Kidney (tissue), 14 donors: ENCODE data around the gene TANGO2. TPM values are rescaled to one million over a fixed set of nuclear protein-coding genes. Genes with fewer than 3 reads are reported as not detected.

Experiments used
- DNase-seq, 5 donors: peaks; one replicate each; pipeline ENCODE4 v3.0.0-alpha.2; 2013 to 2020
- FAIRE-seq: peaks from 2 replicates; lab custom pipeline; 2012; peaks lifted over from hg19 to GRCh38; lab: Jason Lieb, UNC
- H3K27ac ChIP-seq, 2 donors: one replicate each; pipeline ENCODE4 v1.7.0; 2013; ENCODE audit warnings: low read depth in 2 of 2, low read length in 2 of 2, inconsistent platforms in 1 of 2
- H3K27me3 ChIP-seq: one replicate; pipeline ENCODE4 v1.7.1; 2013; ENCODE audit warnings: low read length, inconsistent platforms; ENCODE audit not compliant: control insufficient read depth, insufficient read depth
- H3K36me3 ChIP-seq, 3 donors: one replicate each; pipeline versions ENCODE4 v1.7.0 to v1.7.1; 2013; ENCODE audit warnings: low read length in 3 of 3, control low read depth in 1 of 3, inconsistent platforms in 1 of 3; ENCODE audit not compliant: insufficient read depth in 3 of 3, control insufficient read depth in 2 of 3
- H3K4me1 ChIP-seq, 3 donors: one replicate each; pipeline versions ENCODE4 v1.7.0 to v1.7.1; 2013; ENCODE audit warnings: low read length in 3 of 3, inconsistent platforms in 1 of 3, low read depth in 1 of 3; ENCODE audit not compliant: control insufficient read depth in 2 of 3, insufficient read depth in 2 of 3
- H3K4me3 ChIP-seq, 3 donors: one replicate each; pipeline versions ENCODE4 v1.7.0 to v1.8.1; 2013; ENCODE audit warnings: low read length in 3 of 3, control low read depth in 1 of 3, inconsistent platforms in 1 of 3
- H3K9ac ChIP-seq, 3 donors: one replicate each; pipeline versions ENCODE4 v1.7.0 to v1.7.1; 2013; ENCODE audit warnings: low read length in 3 of 3, control low read depth in 1 of 3, inconsistent platforms in 1 of 3
- H3K9me3 ChIP-seq, 3 donors: one replicate each; pipeline versions ENCODE4 v1.7.0 to v1.7.1; 2013; ENCODE audit warnings: low read length in 3 of 3, control low read depth in 1 of 3, inconsistent platforms in 1 of 3; ENCODE audit not compliant: control insufficient read depth in 2 of 3, insufficient read depth in 1 of 3
- CTCF ChIP-seq: IDR thresholded peaks from 3 replicates; pipeline ENCODE4 v1.5.1; 2012; ENCODE audit warnings: mild to moderate bottlenecking, moderate library complexity, borderline replicate concordance; ENCODE audit not compliant: insufficient read depth; ENCODE audit errors: extremely low read depth
- intact Hi-C: fragments of 100-400 bp; cut with DNase I; formaldehyde crosslinking; loops from one replicate; pipeline ENCODE4 v1.11.1; 2022
- polyA plus RNA-seq: library from polyadenylated mRNA; stranded (reverse); fragments of 350-450 nt; fragmentation: Illumina TruSeq; extraction: RNeasy Lipid Tissue Mini Kit (QIAGEN cat#74804); gene quantifications from one replicate; pipeline ENCODE4 v1.2.3, GENCODE V29; 2014; ENCODE audit warnings: low read depth, low replicate concordance; ENCODE audit not compliant: insufficient read depth
- total RNA-seq: library from RNA; stranded (reverse); fragmentation: NEBNext Ultra II Directional; extraction: Animal tissue kit (Norgen Biotek cat#: 25700); gene quantifications from one replicate; pipeline ENCODE4 v1.2.1, GENCODE V29; 2021
- donor health status: control.
- donor health status: control.
- donor health status: control.
- donor health status: control.
- donor health status: control.
- donor health status: DM: yes; HTN: yes; CAD: no.
- donor health status: Normal renal cell carcinoma (clear cell type).

TANGO2 gene
- total and polyA plus RNA-seq, 2 donors from 2014 or later: 27.7 to 37.3 TPM

DNA sequence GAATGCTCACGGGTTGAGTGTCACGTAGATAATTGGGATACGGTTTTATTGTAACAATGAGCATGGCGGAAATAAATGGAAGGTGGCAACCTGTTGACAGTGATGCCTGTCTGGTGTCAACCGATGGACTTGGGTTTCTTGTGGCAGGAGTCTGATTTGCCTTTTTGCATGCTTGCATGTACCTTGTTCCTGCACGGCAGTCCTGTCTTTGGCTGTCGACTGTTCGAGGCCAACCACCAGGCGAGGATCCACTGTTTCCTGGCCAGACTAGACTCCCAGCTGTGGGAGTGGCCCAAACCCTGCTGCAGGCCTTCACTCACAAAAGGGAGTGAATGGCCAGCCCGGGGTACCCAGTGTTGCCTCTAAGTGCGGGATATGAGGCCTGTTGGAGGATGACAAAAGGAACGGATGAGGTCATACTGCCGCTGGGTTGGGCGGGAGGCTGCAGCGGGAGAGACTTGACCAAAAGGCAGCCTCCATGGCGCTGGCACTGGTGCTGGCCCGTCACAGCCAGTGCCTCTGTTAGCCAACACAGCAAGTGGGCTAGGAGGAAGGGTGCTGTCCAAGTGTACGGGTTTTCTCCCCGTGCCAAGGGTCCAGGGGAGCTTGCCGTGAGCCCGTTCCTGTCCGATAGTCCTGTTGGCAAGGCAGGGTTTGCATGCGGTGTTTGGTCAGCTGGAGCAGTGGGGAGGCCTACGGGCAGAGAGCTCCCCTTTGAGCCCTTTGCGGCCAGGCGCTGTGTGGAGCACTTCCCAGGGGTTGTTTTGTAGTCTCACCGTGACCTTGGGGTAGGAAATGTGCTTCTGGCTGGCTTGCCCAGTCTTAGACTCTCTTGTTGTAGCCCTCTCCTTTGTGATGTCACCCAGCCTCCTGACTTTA is 60.1 kb downstream of the TANGO2 start:
- H3K4me1 ChIP-seq: peaks cover 0 to 30% (median 22%) of the 10 kb centered on the region in 3 donors

GRCh38 chr22:20083157-20083890 is 62.4 kb downstream of the TANGO2 start:
- intact Hi-C loops: no loop called here
- H3K27me3 ChIP-seq: no peaks in the 10 kb centered on the region
- H3K9ac ChIP-seq: no peak overlapping the region
- FAIRE-seq (no peak), DNase-seq (peak in 1 of 5 donors; percentile 29)
- H3K4me3 ChIP-seq: no peak overlapping the region
- H3K9me3 ChIP-seq: no peaks in the 10 kb centered on the region
- no peak for TF ChIP-seq CTCF
- H3K4me1 ChIP-seq: peaks cover 0 to 30% (median 22%) of the 10 kb centered on the region in 3 donors
- peak overlapping the region in 1 of 2 donors; percentile 15 for H3K27ac ChIP-seq
- peaks cover 4 to 22% (median 21%) of the 10 kb centered on the region in 3 donors for H3K36me3 ChIP-seq

More for the DNA sequence above, 60.1 kb downstream of the TANGO2 start:
- Histone ChIP-seq H3K27me3 (no peaks in the 10 kb centered on the region), H3K27ac (peak overlapping the region; percentile 39 to 75), H3K9ac (peak overlapping the region; percentile 68 to 98 (median 82)), H3K4me3 (peak overlapping the region; percentile 75 to 98 (median 92)), H3K36me3 (peaks cover 0 to 6% (median 3%) of the 10 kb centered on the region in 3 donors), H3K9me3 (no peaks in the 10 kb centered on the region)
- DNase-seq: peak; percentile 51 to 77 (median 74)
- TF ChIP-seq CTCF: no peak
- intact Hi-C loops: no loop called here
- FAIRE-seq: no peak

GRCh38 chr22:20083891-20084546 is 63.1 kb downstream of the TANGO2 start:
- H3K9me3 ChIP-seq: no peaks in the 10 kb centered on the region
- no peaks in the 10 kb centered on the region for H3K27me3 ChIP-seq
- H3K4me3 ChIP-seq: no peak overlapping the region
- peaks cover 0 to 30% (median 22%) of the 10 kb centered on the region in 3 donors for H3K4me1 ChIP-seq
- TF ChIP-seq CTCF: no peak
- intact Hi-C loops: no loop called here
- peaks cover 6 to 27% (median 25%) of the 10 kb centered on the region in 3 donors for H3K36me3 ChIP-seq
- no peak overlapping the region for H3K9ac ChIP-seq
- peak in 1 of 5 donors; percentile 9 for DNase-seq
- H3K27ac ChIP-seq: peak overlapping the region in 1 of 2 donors; percentile 15
- FAIRE-seq: no peak
